GM12873 (cell line): ENCODE results near the gene PFDN1.

Experiments used
- CTCF ChIP-seq: IDR thresholded peaks from 2 replicates; pipeline ENCODE4 v1.5.1; 2012; ENCODE audit warnings: low read depth, mild to moderate bottlenecking, moderate library complexity, low read length, control low read depth; ENCODE audit not compliant: insufficient read depth; ENCODE audit errors: missing control alignments

The PFDN1 gene

GRCh38 chr5:140219068-140219991 lies 83.6 kb downstream of the PFDN1 start:
- no peak for TF ChIP-seq CTCF

- TF ChIP-seq CTCF = no peak
Observed at GRCh38 chr5:140217299-140218026, 85.4 kb downstream of the PFDN1 start.

- TF ChIP-seq CTCF = no peak
Observed at GRCh38 chr5:140216478-140217074, 86.3 kb downstream of the PFDN1 start.

- TF ChIP-seq CTCF = no peak
Observed at GRCh38 chr5:140215276-140215675, 87.6 kb downstream of the PFDN1 start.

GRCh38 chr5:140214831-140215230 lies 88.1 kb downstream of the PFDN1 start:
- TF ChIP-seq CTCF = no peak

GRCh38 chr5:140213370-140213983 lies 89.4 kb downstream of the PFDN1 start:
- TF ChIP-seq CTCF = no peak
